ENCODE results near the gene EEFSEC.

DNA sequence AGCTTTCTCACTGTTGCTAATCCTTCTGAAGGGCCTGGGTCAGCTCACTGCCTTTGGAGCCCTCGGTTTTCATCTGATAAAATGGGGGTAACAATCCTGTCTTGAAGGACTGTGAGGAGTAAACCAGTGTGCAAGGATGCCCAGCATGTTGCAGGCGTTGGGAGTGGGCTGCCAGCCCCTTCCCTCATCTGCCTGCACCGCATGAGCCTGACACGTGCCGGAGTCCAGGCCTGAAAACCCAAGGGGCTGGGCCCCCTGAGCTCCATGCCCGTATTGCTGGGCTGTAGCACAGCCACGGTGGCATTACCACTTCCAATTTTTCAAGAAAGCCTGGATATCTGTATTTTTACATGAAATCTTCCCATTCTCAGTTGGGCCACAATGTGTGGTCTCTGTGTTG, 215.3 kb downstream of the EEFSEC start:
- TF ChIP-seq POLR2A (IDR thresholded peaks at IDR 0.05; ENCODE audit: low read depth, low read length) (no peak), TAF1 (IDR thresholded peaks at IDR 0.05; ENCODE audit: borderline replicate concordance, low read depth, low read length) (no peak), POLR2AphosphoS5 (IDR thresholded peaks at IDR 0.05; ENCODE audit: low read depth, low read length) (no peak)

Data from GM12892 (cell line).